NCI-H2196 treated with DMSO at 0.1 percent for 48 hours (cell line): Measurements from ENCODE around the gene MRPL12.

Source experiments
- DNase-seq: peaks from one replicate; lab custom pipeline; 2025; ENCODE audit not compliant: unreplicated experiment; lab: John Stamatoyannopoulos, UW

MRPL12 gene

GRCh38 chr17:81715107-81715871 is 12.1 kb downstream of the MRPL12 start:
- no peak for DNase-seq

DNA sequence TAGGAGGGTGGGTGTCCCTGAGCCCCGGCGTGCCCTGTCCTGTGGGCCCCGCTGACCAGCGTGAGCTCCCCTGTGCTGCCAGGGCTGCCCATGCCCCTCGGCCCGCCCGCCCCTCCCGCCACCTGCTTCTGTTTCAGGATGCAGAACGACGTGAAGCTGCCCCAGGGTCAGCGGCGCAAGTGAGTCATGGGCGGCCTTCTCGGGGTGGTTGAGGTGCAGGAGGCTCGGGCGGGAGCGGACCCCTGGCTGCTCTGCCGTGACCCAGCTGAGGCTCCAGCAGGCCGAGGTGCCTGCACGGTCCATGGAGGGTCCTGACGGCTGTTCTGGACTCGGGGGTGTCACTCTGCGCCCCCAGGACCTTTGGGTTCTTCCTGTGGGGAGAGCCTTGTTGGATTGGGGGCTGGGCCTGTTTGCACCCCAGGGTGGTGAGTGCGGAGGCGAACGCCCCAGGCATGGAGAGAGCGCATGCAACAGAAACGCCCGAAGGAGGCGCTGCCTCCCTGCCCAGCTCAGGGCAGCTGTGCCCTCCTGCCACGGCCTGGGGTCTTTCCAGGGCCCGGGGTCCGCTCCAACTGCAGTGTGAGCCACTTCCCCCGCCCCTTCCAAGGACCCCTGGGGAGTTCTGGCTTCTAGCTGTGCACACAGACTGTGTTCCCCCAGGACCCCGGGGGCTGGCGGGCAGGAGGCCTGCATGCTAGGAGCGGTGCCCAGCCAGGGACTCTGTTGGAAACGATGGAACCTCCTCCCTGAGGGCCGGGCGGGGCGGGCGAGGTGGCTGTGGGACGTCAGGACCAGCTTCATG is 12.9 kb downstream of the MRPL12 start:
- no peak for DNase-seq

DNA sequence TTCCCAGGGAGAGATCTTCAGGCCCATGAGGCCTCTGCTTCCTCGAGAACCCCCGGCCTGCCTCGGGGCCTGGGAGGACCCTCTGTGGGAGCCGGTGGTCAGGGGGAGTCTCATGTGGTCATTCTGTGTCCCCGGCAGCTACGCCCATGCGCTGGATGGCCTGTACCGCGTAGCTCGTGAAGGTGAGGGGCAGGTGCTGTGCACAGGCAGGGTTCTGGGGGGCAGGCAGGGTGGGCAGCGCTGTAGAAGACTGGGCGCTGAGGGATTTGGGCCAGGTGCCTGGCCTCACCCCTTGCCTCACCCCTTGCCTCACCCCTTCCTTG is 13.5 kb downstream of the MRPL12 start:
- DNase-seq, result no peak

DNA sequence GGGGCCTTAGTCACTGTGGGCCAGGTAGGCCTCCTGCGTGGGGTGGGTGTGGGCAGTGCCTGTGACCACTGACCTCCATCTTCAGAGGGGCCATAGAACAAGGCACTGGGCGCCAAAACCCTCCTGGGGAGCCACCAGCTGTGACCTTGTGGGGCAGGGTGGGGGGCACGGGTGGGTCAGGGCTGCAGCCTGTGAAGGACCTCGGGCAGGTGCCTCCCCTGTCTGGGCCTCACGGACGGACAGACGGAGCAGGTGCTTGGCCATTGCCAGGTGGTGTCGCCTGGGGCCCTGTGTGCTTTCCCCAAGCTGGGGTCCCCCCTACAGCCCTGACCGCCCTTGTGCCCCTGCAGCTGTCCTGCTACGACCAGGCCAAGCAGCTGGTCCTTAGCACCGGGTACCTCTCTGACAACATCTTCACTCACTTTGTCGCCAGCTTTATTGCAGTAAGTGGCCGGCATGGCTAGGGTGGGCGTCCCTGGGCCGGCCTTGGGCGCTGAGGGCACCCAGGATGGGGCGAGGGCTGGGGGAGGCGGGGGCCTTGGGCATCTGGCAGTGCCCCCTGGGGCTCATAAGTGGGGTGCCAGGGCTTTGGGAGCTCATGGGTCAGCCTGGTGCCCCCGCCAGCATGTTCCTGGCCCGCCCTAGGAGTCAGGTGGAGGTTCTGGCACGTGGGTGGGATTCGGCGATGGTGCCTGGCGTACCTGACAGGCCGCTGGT is 14.0 kb downstream of the MRPL12 start:
- DNase-seq, result no peak

DNA sequence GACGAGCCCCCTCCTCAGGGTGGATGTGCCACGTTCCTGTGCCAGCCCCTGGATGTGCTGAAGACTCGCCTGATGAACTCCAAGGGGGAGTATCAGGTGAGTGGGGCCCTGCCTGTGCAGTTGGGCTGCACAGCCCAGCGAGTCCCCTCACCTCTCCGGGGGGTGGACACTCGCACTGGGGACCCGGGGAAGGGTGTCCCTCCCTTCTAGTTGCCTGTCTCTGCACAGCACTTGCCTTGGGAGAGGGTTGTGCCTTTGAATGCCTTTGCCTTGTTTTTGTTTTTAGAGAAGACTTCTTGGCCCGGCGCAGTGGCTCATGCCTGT is 14.6 kb downstream of the MRPL12 start:
- DNase-seq, result no peak

GRCh38 chr17:81719410-81720266 is 16.5 kb downstream of the MRPL12 start:
- no peak for DNase-seq

- no peak for DNase-seq
Measured at GRCh38 chr17:81720267-81721071, 17.3 kb downstream of the MRPL12 start.

- DNase-seq, result peak; percentile 72
Measured at GRCh38 chr17:81722184-81723120, 19.3 kb downstream of the MRPL12 start.

GRCh38 chr17:81723651-81724209 is 20.6 kb downstream of the MRPL12 start:
- DNase-seq, result no peak

- DNase-seq, result no peak
Measured at GRCh38 chr17:81725439-81725838, 22.3 kb downstream of the MRPL12 start.

GRCh38 chr17:81726004-81726403 is 22.8 kb downstream of the MRPL12 start:
- no peak for DNase-seq

- peak; percentile 98 for DNase-seq
Measured at GRCh38 chr17:81727324-81728031, 24.3 kb downstream of the MRPL12 start.

GRCh38 chr17:81733507-81734404 is 30.6 kb downstream of the MRPL12 start:
- DNase-seq, result peak; percentile 82

GRCh38 chr17:81734405-81735263 is 31.5 kb downstream of the MRPL12 start:
- no peak for DNase-seq

DNA sequence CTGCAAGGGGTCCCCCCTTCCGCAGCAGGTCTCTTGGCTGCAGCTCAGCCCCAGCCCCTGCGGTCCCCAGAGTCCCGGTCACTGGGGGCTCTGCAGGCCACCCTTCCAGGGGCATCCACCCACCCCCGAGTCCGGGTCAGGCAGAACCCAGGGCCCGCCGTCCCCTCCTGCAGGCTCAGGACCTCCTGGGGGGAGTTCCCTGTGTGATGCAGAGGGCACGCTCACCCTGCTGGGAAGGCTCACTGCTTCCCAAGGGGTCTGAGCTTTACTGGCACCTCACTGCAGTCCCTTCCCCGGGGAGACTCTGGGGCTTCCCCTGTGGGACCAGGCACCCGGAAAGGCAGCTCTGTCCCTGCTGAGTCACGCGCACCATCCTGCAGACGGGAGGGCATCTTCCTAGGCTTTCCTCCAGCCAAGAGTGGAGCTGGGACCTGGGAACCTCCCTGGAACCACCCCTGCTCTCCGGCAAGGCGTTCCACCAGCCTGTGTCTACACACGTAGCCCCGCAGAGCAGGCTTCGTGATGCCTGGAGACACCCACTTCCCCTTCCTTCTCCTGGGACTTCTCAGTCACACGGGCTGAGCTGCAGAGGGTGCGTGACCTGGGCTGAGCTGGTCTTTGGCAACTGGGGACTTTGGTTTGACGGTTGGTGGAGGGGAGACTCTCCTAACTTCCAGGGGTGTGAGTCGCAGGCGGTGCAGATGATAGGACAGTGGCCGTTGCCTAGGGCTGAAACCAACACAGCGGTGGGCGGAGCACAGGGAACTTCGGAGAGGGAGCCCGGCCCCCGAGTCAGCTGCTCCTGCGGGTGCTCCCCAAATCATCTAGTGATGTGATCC is 32.3 kb downstream of the MRPL12 start:
- DNase-seq, result no peak
